SK-N-SH treated with all-trans-retinoic acid at 6 μM for 48 hours (cell line): ENCODE measurements around the gene SCMH1.

ENCODE experiments used
- ATAC-seq: fragments of 200-7000 bp; cut with Tn5 transposase; 3 replicates; pipeline ENCODE4 v1.9.1; 2020; ENCODE audit warnings: mild to moderate bottlenecking, moderate library complexity
- ARNTL ChIP-seq: fragments of 450-650 bp; formaldehyde crosslinking; IDR thresholded peaks from 2 replicates; pipeline ENCODE4 v1.5.0; 2020; ENCODE audit warnings: low read depth, mild to moderate bottlenecking, moderate library complexity, borderline replicate concordance
- BACH2 ChIP-seq: fragments of 250-450 bp; sonication (Bioruptor Pico); IDR thresholded peaks from 2 replicates; pipeline ENCODE4 v1.9.0; 2021; ENCODE audit warnings: mild to moderate bottlenecking, borderline replicate concordance
- CREB5 ChIP-seq: fragments of 250-450 bp; sonication (Bioruptor Pico); IDR thresholded peaks from 2 replicates; pipeline ENCODE4 v1.5.1; 2020; ENCODE audit warnings: low read depth, mild to moderate bottlenecking, moderate library complexity
- CSDC2 ChIP-seq: fragments of 250-450 bp; sonication (Bioruptor Pico); IDR thresholded peaks from 2 replicates; pipeline ENCODE4 v1.5.0; 2020; ENCODE audit warnings: mild to moderate bottlenecking, moderate library complexity
- CSRNP3 ChIP-seq: fragments of 250-450 bp; sonication (Bioruptor Pico); IDR thresholded peaks from 2 replicates; pipeline ENCODE4 v1.5.1; 2021; ENCODE audit warnings: mild to moderate bottlenecking, moderate library complexity
- ESRRG ChIP-seq: fragments of 250-450 bp; sonication (Bioruptor Pico); IDR thresholded peaks from 2 replicates; pipeline ENCODE4 v1.6.1; 2021; ENCODE audit warnings: mild to moderate bottlenecking
- GLIS3 ChIP-seq: fragments of 250-450 bp; sonication (Bioruptor Pico); IDR thresholded peaks from 2 replicates; pipeline ENCODE4 v1.5.0; 2020; ENCODE audit warnings: mild to moderate bottlenecking, moderate library complexity
- ISL1 ChIP-seq: fragments of 250-450 bp; sonication (Bioruptor Pico); IDR thresholded peaks from 2 replicates; pipeline ENCODE4 v2.1.2; 2022; ENCODE audit warnings: mild to moderate bottlenecking, moderate library complexity
- OSR1 ChIP-seq: fragments of 250-450 bp; sonication (Bioruptor Pico); IDR thresholded peaks from 2 replicates; pipeline ENCODE4 v1.8.0; 2022; ENCODE audit warnings: moderate library complexity, mild to moderate bottlenecking, inconsistent platforms
- PATZ1 ChIP-seq: fragments of 250-450 bp; sonication (Bioruptor Pico); IDR thresholded peaks from 2 replicates; pipeline ENCODE4 v1.8.0; 2020; ENCODE audit warnings: mild to moderate bottlenecking, moderate library complexity, borderline replicate concordance
- POU6F1 ChIP-seq: fragments of 250-450 bp; sonication (Bioruptor Pico); IDR thresholded peaks from 2 replicates; pipeline ENCODE4 v1.8.0; 2021; ENCODE audit warnings: low read depth, mild to moderate bottlenecking, moderate library complexity, borderline replicate concordance
- PPARA ChIP-seq: fragments of 250-450 bp; sonication (Bioruptor Pico); IDR thresholded peaks from 2 replicates; pipeline ENCODE4 v1.5.0; 2020; ENCODE audit warnings: mild to moderate bottlenecking, borderline replicate concordance
- RARB ChIP-seq: fragments of 250-450 bp; sonication (Bioruptor Pico); IDR thresholded peaks from 2 replicates; pipeline ENCODE4 v1.8.0; 2021; ENCODE audit warnings: mild to moderate bottlenecking, moderate library complexity
- SNAI2 ChIP-seq: fragments of 250-450 bp; sonication (Bioruptor Pico); IDR thresholded peaks from 2 replicates; pipeline ENCODE4 v1.5.0; 2020; ENCODE audit warnings: mild to moderate bottlenecking, moderate library complexity
- TCF4 ChIP-seq: fragments of 250-450 bp; sonication (Bioruptor Pico); IDR thresholded peaks from 2 replicates; pipeline ENCODE4 v1.8.0; 2021; ENCODE audit warnings: mild to moderate bottlenecking, moderate library complexity, borderline replicate concordance
- TOX ChIP-seq: fragments of 250-450 bp; sonication (Bioruptor Pico); IDR thresholded peaks from 2 replicates; pipeline ENCODE4 v1.8.0; 2021; ENCODE audit warnings: mild to moderate bottlenecking, moderate library complexity, borderline replicate concordance
- ZC3H10 ChIP-seq: fragments of 250-450 bp; sonication (Bioruptor Pico); IDR thresholded peaks from 2 replicates; pipeline ENCODE4 v1.5.1; 2021; ENCODE audit warnings: mild to moderate bottlenecking, moderate library complexity
- ZFP3 ChIP-seq: fragments of 250-450 bp; sonication (Bioruptor Pico); IDR thresholded peaks from 2 replicates; pipeline ENCODE4 v1.5.0; 2020; ENCODE audit warnings: mild to moderate bottlenecking, moderate library complexity
- ZFP30 ChIP-seq: fragments of 450-650 bp; formaldehyde crosslinking; IDR thresholded peaks from 2 replicates; pipeline ENCODE4 v1.5.0; 2022; ENCODE audit warnings: mild to moderate bottlenecking, moderate library complexity
- ZNF565 ChIP-seq: fragments of 450-650 bp; formaldehyde crosslinking; conservative IDR thresholded peaks from 2 replicates; pipeline ENCODE4 v1.5.0; 2020; ENCODE audit warnings: low read depth, mild to moderate bottlenecking, moderate library complexity
- ZNF70 ChIP-seq: fragments of 450-650 bp; formaldehyde crosslinking; IDR thresholded peaks from 2 replicates; pipeline ENCODE4 v1.5.0; 2020; ENCODE audit warnings: mild to moderate bottlenecking, moderate library complexity
- ZNF8 ChIP-seq: fragments of 450-650 bp; formaldehyde crosslinking; IDR thresholded peaks from 2 replicates; pipeline ENCODE4 v1.5.0; 2020; ENCODE audit warnings: mild to moderate bottlenecking, moderate library complexity

The SCMH1 gene

GRCh38 chr1:41102653-41103052 is 139.5 kb downstream of the SCMH1 start:
- ATAC-seq = peak; percentile 53
- TF ChIP-seq ZFP3 (no peak), ARNTL (CRISPR knock-in tag) (no peak), CSDC2 (no peak), OSR1 (CRISPR knock-in tag) (no peak), ZNF565 (CRISPR knock-in tag) (no peak), GLIS3 (CRISPR knock-in tag) (no peak), TCF4 (no peak), CREB5 (CRISPR knock-in tag) (no peak), POU6F1 (CRISPR knock-in tag) (no peak), ZNF8 (CRISPR knock-in tag) (no peak), ZFP30 (CRISPR knock-in tag) (no peak), ESRRG (no peak), ZNF70 (CRISPR knock-in tag) (no peak), TOX (CRISPR knock-in tag) (no peak), PATZ1 (CRISPR knock-in tag) (no peak), RARB (CRISPR knock-in tag) (no peak)

GRCh38 chr1:41101950-41102607 is 140.0 kb downstream of the SCMH1 start:
- no peak for TF ChIP-seq ZC3H10 (CRISPR knock-in tag)
- TF ChIP-seq ZNF70 (CRISPR knock-in tag) = no peak
- 0 out of 2 replicates have a peak, but pooled peaks have one; percentile 68 for TF ChIP-seq CSRNP3 (CRISPR knock-in tag)
- TF ChIP-seq ESRRG = no peak
- no peak for TF ChIP-seq BACH2
- 0 out of 2 replicates have a peak, but pooled peaks have one; percentile 22 for TF ChIP-seq TCF4
- TF ChIP-seq CREB5 (CRISPR knock-in tag) = no peak
- TF ChIP-seq ISL1 = peak; percentile 80
- TF ChIP-seq RARB (CRISPR knock-in tag) = no peak
- TF ChIP-seq OSR1 (CRISPR knock-in tag) = no peak
- TF ChIP-seq ZNF565 (CRISPR knock-in tag) = no peak
- TF ChIP-seq ZNF8 (CRISPR knock-in tag) = no peak
- TF ChIP-seq ZFP30 (CRISPR knock-in tag) = peak; percentile 66
- TF ChIP-seq SNAI2 (CRISPR knock-in tag) = no peak
- TF ChIP-seq TOX (CRISPR knock-in tag) = no peak
- ATAC-seq = peak; percentile 95

GRCh38 chr1:41101076-41101475 is 141.0 kb downstream of the SCMH1 start:
- ATAC-seq = no peak
- TF ChIP-seq PATZ1 (CRISPR knock-in tag) = no peak
- no peak for TF ChIP-seq SNAI2 (CRISPR knock-in tag)
- TF ChIP-seq ZFP3 = no peak
- no peak for TF ChIP-seq TOX (CRISPR knock-in tag)
- TF ChIP-seq ESRRG = no peak
- TF ChIP-seq CREB5 (CRISPR knock-in tag) = no peak
- TF ChIP-seq CSRNP3 (CRISPR knock-in tag) = no peak
- no peak for TF ChIP-seq ZFP30 (CRISPR knock-in tag)
- no peak for TF ChIP-seq PPARA (CRISPR knock-in tag)
- no peak for TF ChIP-seq ISL1
- no peak for TF ChIP-seq ZNF8 (CRISPR knock-in tag)
- no peak for TF ChIP-seq GLIS3 (CRISPR knock-in tag)
- no peak for TF ChIP-seq OSR1 (CRISPR knock-in tag)
- no peak for TF ChIP-seq ARNTL (CRISPR knock-in tag)
- TF ChIP-seq ZNF70 (CRISPR knock-in tag) = no peak
- no peak for TF ChIP-seq BACH2
- TF ChIP-seq CSDC2 = no peak
